Neural cell (in vitro differentiated cells): Measurements from ENCODE around the gene CABLES1. TPM values are rescaled to one million over a fixed set of nuclear protein-coding genes. Genes with fewer than 3 reads are reported as not detected.

ENCODE experiments used
- H2AFZ ChIP-seq: fragments of 200-600, 300-800 bp; sonication (generic), shearing (Covaris generic); 2 replicates; pipeline ENCODE4 v1.6.0; 2014; ENCODE audit warnings: low read depth, mild to moderate bottlenecking, antibody characterized with exemption, low read length, moderate library complexity
- H3F3A ChIP-seq: fragments of 200-600 bp; shearing (Covaris generic); 2 replicates; pipeline ENCODE4 v1.6.1; 2016; ENCODE audit warnings: mild to moderate bottlenecking, moderate library complexity, mixed read lengths, antibody characterized with exemption, low read length; ENCODE audit not compliant: insufficient read depth, poor library complexity, severe bottlenecking
- H3K27ac ChIP-seq: fragments of 200-600, 300-800 bp; sonication (generic), shearing (Covaris generic); 2 replicates; pipeline ENCODE4 v1.5.1; 2014; ENCODE audit warnings: mild to moderate bottlenecking, low read length, moderate library complexity
- H3K27me3 ChIP-seq: fragments of 300-800, 200-600 bp; sonication (generic), shearing (Covaris generic); 2 replicates; pipeline ENCODE4 v1.6.0; 2014; ENCODE audit warnings: mild to moderate bottlenecking, low read depth, low read length, moderate library complexity; ENCODE audit not compliant: insufficient read depth
- H3K36me3 ChIP-seq: fragments of 300-800, 200-600 bp; sonication (generic), shearing (Covaris generic); 2 replicates; pipeline ENCODE4 v1.5.1; 2014; ENCODE audit warnings: mild to moderate bottlenecking, antibody characterized with exemption, low read length, moderate library complexity; ENCODE audit not compliant: insufficient read depth
- H3K4me2 ChIP-seq: fragments of 300-800, 200-600 bp; sonication (generic), shearing (Covaris generic); 2 replicates; pipeline ENCODE4 v1.6.0; 2014; ENCODE audit warnings: mild to moderate bottlenecking, low read length
- H3K4me3 ChIP-seq: fragments of 300-800, 200-600 bp; sonication (generic), shearing (Covaris generic); 2 replicates; pipeline ENCODE4 v1.5.1; 2014; ENCODE audit warnings: mild to moderate bottlenecking, low read length, moderate library complexity
- H3K79me2 ChIP-seq: fragments of 200-600 bp; shearing (Covaris generic); replicated peaks from 2 replicates; pipeline ENCODE4 v1.6.0; 2014; ENCODE audit warnings: mild to moderate bottlenecking, low read length, moderate library complexity; ENCODE audit not compliant: insufficient read depth
- H3K9ac ChIP-seq: fragments of 300-800, 200-600 bp; sonication (generic), shearing (Covaris generic); 2 replicates; pipeline ENCODE4 v1.6.1; 2016; ENCODE audit warnings: mild to moderate bottlenecking, low read length, mixed read lengths
- H3K9me2 ChIP-seq: fragments of 200-600 bp; shearing (Covaris generic); 2 replicates; pipeline ENCODE4 v1.6.1; 2016; ENCODE audit warnings: mild to moderate bottlenecking, low read length, mixed read lengths; ENCODE audit not compliant: insufficient read depth
- H3K9me3 ChIP-seq: fragments of 200-600, 300-800 bp; sonication (generic), shearing (Covaris generic); 2 replicates; pipeline ENCODE4 v1.6.1; 2016; ENCODE audit warnings: mild to moderate bottlenecking, mixed run types, low read length, moderate library complexity, mixed read lengths
- H4K20me1 ChIP-seq: fragments of 200-600 bp; shearing (Covaris generic); 2 replicates; pipeline ENCODE4 v1.6.1; 2016; ENCODE audit warnings: mild to moderate bottlenecking, mixed run types; ENCODE audit not compliant: insufficient read depth
- EP300 ChIP-seq: fragments of 450-650 bp; conservative IDR thresholded peaks from 2 replicates; pipeline ENCODE4 v1.6.1; 2014; ENCODE audit warnings: antibody characterized with exemption, mild to moderate bottlenecking, moderate library complexity; ENCODE audit not compliant: poor library complexity, severe bottlenecking
- EZH2 ChIP-seq: fragments of 200-600, 300-800 bp; shearing (Covaris generic), sonication (generic); IDR thresholded peaks from 2 replicates; pipeline ENCODE4 v1.6.1; 2014; ENCODE audit warnings: antibody characterized with exemption, low read length, borderline replicate concordance, mild to moderate bottlenecking; ENCODE audit not compliant: insufficient read depth, poor library complexity, severe bottlenecking
- MXI1 ChIP-seq: fragments of 450-650 bp; conservative IDR thresholded peaks from 2 replicates; pipeline ENCODE4 v1.6.1; 2014; ENCODE audit warnings: antibody characterized with exemption, mild to moderate bottlenecking; ENCODE audit not compliant: poor library complexity, severe bottlenecking
- POLR2AphosphoS5 ChIP-seq: IDR thresholded peaks from 2 replicates; pipeline ENCODE4 v1.6.1; 2012
- RAD21 ChIP-seq: fragments of 450-650 bp; conservative IDR thresholded peaks from 2 replicates; pipeline ENCODE4 v1.6.1; 2014; ENCODE audit warnings: antibody characterized with exemption, mild to moderate bottlenecking, moderate library complexity
- SMC3 ChIP-seq: fragments of 450-650 bp; conservative IDR thresholded peaks from 2 replicates; pipeline ENCODE4 v1.6.1; 2014; ENCODE audit warnings: antibody characterized with exemption, mild to moderate bottlenecking, moderate library complexity; ENCODE audit not compliant: poor library complexity
- TAF1 ChIP-seq: IDR thresholded peaks from 2 replicates; pipeline ENCODE4 v1.6.1; 2012; ENCODE audit warnings: low read depth
- polyA plus RNA-seq: library from polyadenylated mRNA; depleted of rRNA; stranded (reverse); fragments of >200 nt; gene quantifications from 2 replicates; pipeline ENCODE4 v1.2.3, GENCODE V29; 2014
- TF ChIP-seq, protein P1 (sequence below): fragments of 450-650 bp; IDR thresholded peaks from 2 replicates; pipeline ENCODE4 v1.5.1; 2014; ENCODE audit warnings: antibody characterized with exemption, mild to moderate bottlenecking, moderate library complexity; ENCODE audit not compliant: poor library complexity, severe bottlenecking
- TF ChIP-seq, protein P2 (sequence below): IDR thresholded peaks from 2 replicates; pipeline ENCODE4 v1.6.1; 2012; ENCODE audit warnings: borderline replicate concordance

CABLES1 gene
- polyA plus RNA-seq, 1 donor from 2014 or later = 1.4 TPM

- no peak overlapping the region for H3K4me3 ChIP-seq
- no peaks in the 10 kb centered on the region for H3K79me2 ChIP-seq
- TF ChIP-seq EP300 (no peak), SMC3 (no peak), EZH2 (no peak), RAD21 (no peak), TAF1 (no peak), MXI1 (no peak), POLR2AphosphoS5 (no peak)
- TF ChIP-seq, protein P1, sequence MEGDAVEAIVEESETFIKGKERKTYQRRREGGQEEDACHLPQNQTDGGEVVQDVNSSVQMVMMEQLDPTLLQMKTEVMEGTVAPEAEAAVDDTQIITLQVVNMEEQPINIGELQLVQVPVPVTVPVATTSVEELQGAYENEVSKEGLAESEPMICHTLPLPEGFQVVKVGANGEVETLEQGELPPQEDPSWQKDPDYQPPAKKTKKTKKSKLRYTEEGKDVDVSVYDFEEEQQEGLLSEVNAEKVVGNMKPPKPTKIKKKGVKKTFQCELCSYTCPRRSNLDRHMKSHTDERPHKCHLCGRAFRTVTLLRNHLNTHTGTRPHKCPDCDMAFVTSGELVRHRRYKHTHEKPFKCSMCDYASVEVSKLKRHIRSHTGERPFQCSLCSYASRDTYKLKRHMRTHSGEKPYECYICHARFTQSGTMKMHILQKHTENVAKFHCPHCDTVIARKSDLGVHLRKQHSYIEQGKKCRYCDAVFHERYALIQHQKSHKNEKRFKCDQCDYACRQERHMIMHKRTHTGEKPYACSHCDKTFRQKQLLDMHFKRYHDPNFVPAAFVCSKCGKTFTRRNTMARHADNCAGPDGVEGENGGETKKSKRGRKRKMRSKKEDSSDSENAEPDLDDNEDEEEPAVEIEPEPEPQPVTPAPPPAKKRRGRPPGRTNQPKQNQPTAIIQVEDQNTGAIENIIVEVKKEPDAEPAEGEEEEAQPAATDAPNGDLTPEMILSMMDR = no peak
- TF ChIP-seq, protein P2, sequence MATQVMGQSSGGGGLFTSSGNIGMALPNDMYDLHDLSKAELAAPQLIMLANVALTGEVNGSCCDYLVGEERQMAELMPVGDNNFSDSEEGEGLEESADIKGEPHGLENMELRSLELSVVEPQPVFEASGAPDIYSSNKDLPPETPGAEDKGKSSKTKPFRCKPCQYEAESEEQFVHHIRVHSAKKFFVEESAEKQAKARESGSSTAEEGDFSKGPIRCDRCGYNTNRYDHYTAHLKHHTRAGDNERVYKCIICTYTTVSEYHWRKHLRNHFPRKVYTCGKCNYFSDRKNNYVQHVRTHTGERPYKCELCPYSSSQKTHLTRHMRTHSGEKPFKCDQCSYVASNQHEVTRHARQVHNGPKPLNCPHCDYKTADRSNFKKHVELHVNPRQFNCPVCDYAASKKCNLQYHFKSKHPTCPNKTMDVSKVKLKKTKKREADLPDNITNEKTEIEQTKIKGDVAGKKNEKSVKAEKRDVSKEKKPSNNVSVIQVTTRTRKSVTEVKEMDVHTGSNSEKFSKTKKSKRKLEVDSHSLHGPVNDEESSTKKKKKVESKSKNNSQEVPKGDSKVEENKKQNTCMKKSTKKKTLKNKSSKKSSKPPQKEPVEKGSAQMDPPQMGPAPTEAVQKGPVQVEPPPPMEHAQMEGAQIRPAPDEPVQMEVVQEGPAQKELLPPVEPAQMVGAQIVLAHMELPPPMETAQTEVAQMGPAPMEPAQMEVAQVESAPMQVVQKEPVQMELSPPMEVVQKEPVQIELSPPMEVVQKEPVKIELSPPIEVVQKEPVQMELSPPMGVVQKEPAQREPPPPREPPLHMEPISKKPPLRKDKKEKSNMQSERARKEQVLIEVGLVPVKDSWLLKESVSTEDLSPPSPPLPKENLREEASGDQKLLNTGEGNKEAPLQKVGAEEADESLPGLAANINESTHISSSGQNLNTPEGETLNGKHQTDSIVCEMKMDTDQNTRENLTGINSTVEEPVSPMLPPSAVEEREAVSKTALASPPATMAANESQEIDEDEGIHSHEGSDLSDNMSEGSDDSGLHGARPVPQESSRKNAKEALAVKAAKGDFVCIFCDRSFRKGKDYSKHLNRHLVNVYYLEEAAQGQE = no peak
- H2AFZ ChIP-seq = no peak overlapping the region
- no peaks in the 10 kb centered on the region for H4K20me1 ChIP-seq
- no peaks in the 10 kb centered on the region for H3K36me3 ChIP-seq
- no peaks in the 10 kb centered on the region for H3K9me3 ChIP-seq
- H3F3A ChIP-seq = no peaks in the 10 kb centered on the region
- H3K27me3 ChIP-seq = no peaks in the 10 kb centered on the region
- H3K9me2 ChIP-seq = no peaks in the 10 kb centered on the region
- H3K4me2 ChIP-seq = no peak overlapping the region
- no peak overlapping the region for H3K27ac ChIP-seq
- H3K9ac ChIP-seq = no peak overlapping the region
Observed at GRCh38 chr18:23232331-23232730, 97.0 kb downstream of the CABLES1 start.

DNA sequence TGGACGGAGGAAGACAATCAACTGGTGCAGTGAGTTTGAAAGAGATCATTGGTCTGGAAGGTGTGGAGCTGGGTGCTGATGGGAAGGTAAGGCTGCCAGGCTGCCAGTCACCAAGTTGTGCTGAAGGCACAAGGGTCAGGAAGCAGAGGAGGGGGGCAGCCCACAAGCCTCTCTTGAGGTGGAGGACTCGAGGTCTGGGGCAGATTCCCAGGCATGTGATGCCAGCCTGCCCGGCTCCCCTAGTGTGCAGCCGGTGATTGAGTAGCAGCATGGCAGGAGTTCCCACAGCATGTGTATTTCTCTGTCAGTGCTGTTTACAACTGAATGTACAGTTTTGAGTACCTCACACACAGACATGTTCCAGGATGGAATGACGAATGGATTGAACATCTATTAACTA, 99.3 kb downstream of the CABLES1 start:
- H3K27me3 ChIP-seq = no peaks in the 10 kb centered on the region
- no peak overlapping the region for H3K4me2 ChIP-seq
- no peaks in the 10 kb centered on the region for H3F3A ChIP-seq
- no peaks in the 10 kb centered on the region for H3K79me2 ChIP-seq
- H3K27ac ChIP-seq = no peak overlapping the region
- H2AFZ ChIP-seq = no peak overlapping the region
- no peaks in the 10 kb centered on the region for H3K9me3 ChIP-seq
- no peaks in the 10 kb centered on the region for H4K20me1 ChIP-seq
- H3K36me3 ChIP-seq = no peaks in the 10 kb centered on the region
- no peak for TF ChIP-seq RAD21
- TF ChIP-seq, protein P2 = no peak
- H3K4me3 ChIP-seq = no peak overlapping the region
- H3K9ac ChIP-seq = no peak overlapping the region
- H3K9me2 ChIP-seq = no peaks in the 10 kb centered on the region
